ENCODE measurements around the gene LRRC34. TPM values are rescaled to one million over a fixed set of nuclear protein-coding genes. Genes with fewer than 3 reads are reported as not detected.

Gene LRRC34
- polyA plus RNA-seq, 2 of the 4 experiments (the other 2 are of a cell fraction) = not detected

GRCh38 chr3:169835533-169835932, 22.8 kb upstream of the LRRC34 start:
- no peak for ATAC-seq
- no peak for FAIRE-seq
- POLR2A ChIA-PET = no interaction called here
- Histone ChIP-seq H3K4me1 (no peaks in the 10 kb centered on the region), H3K4me3 (no peak overlapping the region), H3K4me2 (no peak overlapping the region), H3K27ac (no peak overlapping the region), H3K9me3 (no peaks in the 10 kb centered on the region)
- WGBS (ENCODE audit: missing lambda C conversion rate) = 17% methylated on average over 1 of the region's 1 CpG
- no peak for DNase-seq (ENCODE audit: low read depth in 1 of 2, low spot score in 1 of 2)
- TF ChIP-seq BCL3 (IDR thresholded peaks at IDR 0.05) = no peak
- no peak for TF ChIP-seq SREBF2 (IDR thresholded peaks at IDR 0.05)
- TF ChIP-seq CBX2 (IDR thresholded peaks at IDR 0.05; ENCODE audit: borderline replicate concordance, low read depth) = no peak
- no peak for TF ChIP-seq FOSB (CRISPR knock-in tag; IDR thresholded peaks at IDR 0.05)
- TF ChIP-seq MYC (IDR thresholded peaks at IDR 0.05; ENCODE audit: borderline replicate concordance, low read length) = no peak
- no peak for TF ChIP-seq RAD21 (conservative IDR thresholded peaks at IDR 0.05 in 1 of 2, IDR thresholded peaks at IDR 0.05 in 1 of 2)
- TF ChIP-seq EHF (CRISPR knock-in tag; IDR thresholded peaks at IDR 0.05) = no peak
- no peak for TF ChIP-seq JUNB (IDR thresholded peaks at IDR 0.05)
- TF ChIP-seq PBX3 (IDR thresholded peaks at IDR 0.05) = no peak
- no peak for TF ChIP-seq ESRRA (IDR thresholded peaks at IDR 0.05; ENCODE audit: borderline replicate concordance, low read length)
- no peak for TF ChIP-seq NR3C1 (IDR thresholded peaks at IDR 0.05)
- no peak for TF ChIP-seq SMC3 (IDR thresholded peaks at IDR 0.05)
- TF ChIP-seq MAFK (IDR thresholded peaks at IDR 0.05; ENCODE audit: partially characterized antibody) = no peak
- no peak for TF ChIP-seq ATOH8 (CRISPR knock-in tag; IDR thresholded peaks at IDR 0.05; ENCODE audit: low read depth)
- TF ChIP-seq MAZ (IDR thresholded peaks at IDR 0.05; ENCODE audit: borderline replicate concordance, low read depth, low read length) = no peak
- TF ChIP-seq ZC3H11A (IDR thresholded peaks at IDR 0.05) = no peak
- TF ChIP-seq EP300 (IDR thresholded peaks at IDR 0.05) = no peak
- TF ChIP-seq E2F6 (IDR thresholded peaks at IDR 0.05; ENCODE audit: borderline replicate concordance, low read depth) = no peak
- CTCF ChIA-PET = no interaction called here

- no peak for DNase-seq (ENCODE audit: low read depth in 1 of 2, low spot score in 1 of 2)
- POLR2A ChIA-PET = no interaction called here
- no peak overlapping the region for H3K27ac ChIP-seq
- no peaks in the 10 kb centered on the region for H3K9me3 ChIP-seq
- 42% methylated on average over 4 of the region's 4 CpGs for WGBS (ENCODE audit: missing lambda C conversion rate)
- no peak for ATAC-seq
- no peaks in the 10 kb centered on the region for H3K4me1 ChIP-seq
- H3K4me3 ChIP-seq = no peak overlapping the region
- FAIRE-seq = no peak
- TF ChIP-seq EP300 (IDR thresholded peaks at IDR 0.05) (no peak), POLR2A (IDR thresholded peaks at IDR 0.05; ENCODE audit: low read length) (no peak), HOXA7 (CRISPR knock-in tag; IDR thresholded peaks at IDR 0.05) (no peak), CBX8 (IDR thresholded peaks at IDR 0.05) (no peak), ZSCAN20 (CRISPR knock-in tag; IDR thresholded peaks at IDR 0.05) (no peak), GATA3 (IDR thresholded peaks at IDR 0.05; ENCODE audit: borderline replicate concordance) (no peak), ELK1 (IDR thresholded peaks at IDR 0.05; ENCODE audit: low read depth, low read length) (no peak), JUN (IDR thresholded peaks at IDR 0.05) (no peak), POLR2AphosphoS2 (conservative IDR thresholded peaks at IDR 0.05; ENCODE audit: low read length) (no peak), ZNF302 (CRISPR knock-in tag; IDR thresholded peaks at IDR 0.05) (no peak)
- no peak overlapping the region for H3K4me2 ChIP-seq
- CTCF ChIA-PET = no interaction called here
Measured at GRCh38 chr3:169827712-169828111, 15.0 kb upstream of the LRRC34 start.
